ENCODE data around the gene ARHGAP23. TPM values are rescaled to one million over a fixed set of nuclear protein-coding genes. Genes with fewer than 3 reads are reported as not detected.

Gene ARHGAP23
- total and polyA plus RNA-seq, 2 experiments from 2014 or later, result 21.4 to 150 TPM

GRCh38 chr17:38418062-38418692, 10.1 kb upstream of the ARHGAP23 start:
- no peaks in the 10 kb centered on the region for H4K20me1 ChIP-seq (replicated peaks; ENCODE audit: insufficient read depth)
- DNase-seq (ENCODE audit: low spot score) (no peak), ATAC-seq (no peak)
- no peak for TF ChIP-seq NANOG (IDR thresholded peaks at IDR 0.05; ENCODE audit: borderline replicate concordance)
- no peak for TF ChIP-seq ZNF462 (CRISPR knock-in tag; IDR thresholded peaks at IDR 0.05)
- no peak for TF ChIP-seq ZNF331 (CRISPR knock-in tag; IDR thresholded peaks at IDR 0.05; ENCODE audit: low read depth)
- no peak for TF ChIP-seq ZNF114 (CRISPR knock-in tag; IDR thresholded peaks at IDR 0.05)
- TF ChIP-seq EZH2phosphoT487 (IDR thresholded peaks at IDR 0.05; ENCODE audit: unreplicated experiment), result no peak
- TF ChIP-seq REST (IDR thresholded peaks at IDR 0.05; ENCODE audit: unreplicated experiment), result no peak
- no peak for TF ChIP-seq CTCF (conservative IDR thresholded peaks at IDR 0.05; ENCODE audit: low read depth in 2 of 2)
- TF ChIP-seq POLR2AphosphoS5 (IDR thresholded peaks at IDR 0.05; ENCODE audit: low read depth), result no peak
- no peak for TF ChIP-seq STAT1 (IDR thresholded peaks at IDR 0.05; ENCODE audit: unreplicated experiment)
- TF ChIP-seq CREB1 (CRISPR knock-in tag; IDR thresholded peaks at IDR 0.05; ENCODE audit: low read depth), result no peak
- H3K4me1 ChIP-seq (ENCODE audit: insufficient read depth), result peaks cover 72% of the 10 kb centered on the region
- Mint-ChIP-seq H3K9me3 (no peaks in the 10 kb centered on the region; the same call in 2 of the 3 replicates), H3K27ac (no peak overlapping the region), H3K4me3 (peak overlapping the region; percentile 80), H3K36me3 (ENCODE audit: low read depth) (no peaks in the 10 kb centered on the region; the same call in 2 of the 3 replicates), H3K4me1 (peaks cover 82% of the 10 kb centered on the region), H3K27me3 (ENCODE audit: insufficient read depth, low read depth, poor library complexity) (peaks cover 49% of the 10 kb centered on the region)
- peaks cover 43% of the 10 kb centered on the region for H3F3A ChIP-seq (replicated peaks; ENCODE audit: low read depth)
- peak overlapping the region; percentile 85 for H3K4me2 ChIP-seq
- H3K27me3 ChIP-seq (ENCODE audit: insufficient read depth), result peaks cover 20% of the 10 kb centered on the region
- H3K9me2 ChIP-seq (ENCODE audit: insufficient read depth), result no peaks in the 10 kb centered on the region
- H3K4me3 ChIP-seq, result peak overlapping the region; percentile 70
- H2AFZ ChIP-seq, result no peak overlapping the region; the same call in 1 of the 2 replicates
- no peaks in the 10 kb centered on the region for H3K36me3 ChIP-seq (ENCODE audit: insufficient read depth)
- H3K27ac ChIP-seq (ENCODE audit: low read depth), result no peak overlapping the region
- 0 out of 2 replicates have a peak, but pooled peaks cover 12% of the 10 kb centered on the region for H3K79me2 ChIP-seq (replicated peaks; ENCODE audit: insufficient read depth)

Measured in GM23338 (cell line).